Panc1 (cell line): ENCODE results near the gene SMIM21. TPM values are rescaled to one million over a fixed set of nuclear protein-coding genes. Genes with fewer than 3 reads are reported as not detected.

Source experiments
- ATAC-seq: fragments of 200-7000 bp; cut with Tn5 transposase; 2 replicates; pipeline ENCODE4 v1.9.1; 2020; ENCODE audit warnings: mild to moderate bottlenecking, moderate library complexity
- BruUV-seq: library from RNA; stranded (reverse); fragments of 400-500 nt; replicated peaks from 2 replicates; lab custom pipeline; 2021; lab: Mats Ljungman, UMichigan
- CTCF ChIA-PET: fragments of 300-600 bp; sonication (Branson Sonifier 250); formaldehyde crosslinking; loops from one replicate; lab custom pipeline; 2022; ENCODE audit warnings: antibody characterized with exemption; lab: Charles Lee
- POLR2A ChIA-PET: fragments of 300-600 bp; sonication (Branson Sonifier 250); formaldehyde crosslinking; loops from one replicate; lab custom pipeline; 2022; ENCODE audit warnings: antibody characterized with exemption; lab: Charles Lee
- DNase-seq: peaks from one replicate; pipeline ENCODE4 v3.0.0-alpha.2; 2010; ENCODE audit warnings: low read depth, low spot score
- H3K27ac ChIP-seq: 2 replicates; pipeline ENCODE4 v1.5.1; 2011; ENCODE audit warnings: mild to moderate bottlenecking, low read length, inconsistent platforms
- H3K27me3 ChIP-seq: fragments of 200-500 bp; sonication (Bioruptor generic); 2 replicates; pipeline ENCODE4 v1.6.0; 2014; ENCODE audit warnings: low read length, inconsistent platforms; ENCODE audit not compliant: control insufficient read depth, insufficient read depth
- H3K36me3 ChIP-seq: fragments of 200-500 bp; sonication (Bioruptor generic); 2 replicates; pipeline ENCODE4 v1.5.1; 2014; ENCODE audit warnings: inconsistent platforms, mild to moderate bottlenecking, low read length, moderate library complexity; ENCODE audit not compliant: control insufficient read depth, insufficient read depth
- H3K4me1 ChIP-seq: 2 replicates; pipeline ENCODE4 v1.5.1; 2011; ENCODE audit warnings: inconsistent platforms, mild to moderate bottlenecking, low read length, moderate library complexity; ENCODE audit not compliant: control insufficient read depth, insufficient read depth
- H3K4me3 ChIP-seq, 2 experiments: 2 replicates each; pipeline ENCODE4 v1.5.1; 2011 to 2012; ENCODE audit warnings: low read depth in 2 of 2, low read length in 2 of 2, mild to moderate bottlenecking in 2 of 2, inconsistent platforms in 1 of 2, moderate library complexity in 1 of 2
- H3K9me3 ChIP-seq: fragments of 200-500 bp; sonication (Bioruptor generic); 2 replicates; pipeline ENCODE4 v1.5.1; 2014; ENCODE audit warnings: low read depth, mild to moderate bottlenecking, inconsistent platforms, low read length, moderate library complexity; ENCODE audit not compliant: control insufficient read depth, insufficient read depth
- CTCF ChIP-seq: fragments of 450-650 bp; IDR thresholded peaks from 2 replicates; pipeline ENCODE4 v1.5.1; 2017; ENCODE audit warnings: mild to moderate bottlenecking
- POLR2AphosphoS5 ChIP-seq: IDR thresholded peaks from 2 replicates; pipeline ENCODE4 v1.6.1; 2012; ENCODE audit warnings: mild to moderate bottlenecking, low read depth, low read length, moderate library complexity
- REST ChIP-seq, 2 experiments: IDR thresholded peaks; 2 replicates each; pipeline ENCODE4 v1.6.1; 2011 to 2012; ENCODE audit warnings: low read depth in 2 of 2, control low read depth in 1 of 2, low read length in 1 of 2, mild to moderate bottlenecking in 1 of 2, moderate library complexity in 1 of 2; ENCODE audit not compliant: insufficient read depth in 1 of 2
- SIN3A ChIP-seq: IDR thresholded peaks from 2 replicates; pipeline ENCODE4 v1.6.1; 2012; ENCODE audit warnings: low read depth, mild to moderate bottlenecking, low read length, moderate library complexity, borderline replicate concordance; ENCODE audit not compliant: insufficient read depth
- TCF7L2 ChIP-seq: IDR thresholded peaks from 2 replicates; pipeline ENCODE4 v1.6.1; 2011; ENCODE audit warnings: mild to moderate bottlenecking, low read depth, low read length, inconsistent platforms
- in situ Hi-C: cut with HindIII; loops from 2 replicates; pipeline ENCODE4 v1.10.0; 2016; ENCODE audit warnings: low sequenced_read_pairs, low pct_unique_long_range_greater_than_20kb
- intact Hi-C: fragments of 100-400 bp; cut with micrococcal nuclease; formaldehyde crosslinking; loops from one replicate; pipeline ENCODE4 v1.10.0; 2022; ENCODE audit not compliant: unreplicated experiment
- total RNA-seq: library from RNA; stranded (reverse); gene quantifications from one replicate; pipeline ENCODE4 v1.2.1, GENCODE V29; 2021; ENCODE audit not compliant: unreplicated experiment

Gene SMIM21
- total RNA-seq, 1 experiment from 2014 or later: not detected

GRCh38 chr18:75429975-75430374, 2.5 kb upstream of the SMIM21 start:
- H3K27me3 ChIP-seq: peaks cover 12% of the 10 kb centered on the region; the same call in 1 of the 2 replicates
- no TSS peak for BruUV-seq
- CTCF ChIA-PET: no interaction called here

DNA sequence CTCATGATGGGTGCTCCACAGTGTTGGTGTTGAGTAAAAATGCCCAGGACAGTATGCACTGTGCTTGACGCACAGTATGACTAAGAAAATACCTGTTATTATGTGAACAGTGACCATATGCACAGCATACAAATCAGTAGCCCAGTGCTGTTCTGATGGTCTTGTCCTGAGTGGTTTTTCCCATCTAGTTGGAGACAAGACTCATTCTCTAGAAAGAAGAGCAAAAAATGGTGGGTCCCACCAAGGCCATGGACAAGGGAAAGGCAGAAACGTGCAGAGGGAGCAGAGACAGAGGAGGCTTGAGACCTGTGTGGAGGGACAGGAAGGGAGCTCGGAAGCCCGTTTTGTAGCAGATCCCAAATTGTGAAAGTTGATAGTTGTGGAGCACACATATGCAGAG, 987 bp upstream of the SMIM21 start:
- H3K9me3 ChIP-seq: no peaks in the 10 kb centered on the region
- POLR2A ChIA-PET: no interaction called here
- no peak for TF ChIP-seq TCF7L2
- TF ChIP-seq REST (IDR thresholded peaks at IDR 0.05; ENCODE audit: insufficient read depth in 1 of 2, low read depth in 2 of 2, low read length in 1 of 2): no peak
- no peak for TF ChIP-seq POLR2AphosphoS5
- no peak for TF ChIP-seq SIN3A
- no peak for TF ChIP-seq CTCF
- H3K4me3 ChIP-seq: no peak overlapping the region
- DNase-seq (no peak), ATAC-seq (no peak)
- H3K27ac ChIP-seq: no peak overlapping the region
- H3K36me3 ChIP-seq: no peaks in the 10 kb centered on the region
- in situ Hi-C loops (no loop called here), intact Hi-C loops (no loop called here)
- peaks cover 5% of the 10 kb centered on the region; the same call in 1 of the 2 replicates for H3K27me3 ChIP-seq
- BruUV-seq: no TSS peak
- CTCF ChIA-PET: interaction anchor here (0.7 kb wide), 1 partner anchor 101 kb away, joined by 3 read pairs; no protein-coding TSS in a partner anchor
- H3K4me1 ChIP-seq: no peaks in the 10 kb centered on the region

More at GRCh38 chr18:75429975-75430374, 2.5 kb upstream of the SMIM21 start:
- H3K4me1 ChIP-seq: no peaks in the 10 kb centered on the region
- no peak for DNase-seq
- intact Hi-C loops (no loop called here), in situ Hi-C loops (no loop called here)
- H3K27ac ChIP-seq: no peak overlapping the region
- ATAC-seq: no peak
- H3K36me3 ChIP-seq: no peaks in the 10 kb centered on the region
- H3K9me3 ChIP-seq: no peaks in the 10 kb centered on the region
- TF ChIP-seq REST (IDR thresholded peaks at IDR 0.05; ENCODE audit: insufficient read depth in 1 of 2, low read depth in 2 of 2, low read length in 1 of 2) (no peak), CTCF (no peak), TCF7L2 (no peak), SIN3A (no peak), POLR2AphosphoS5 (no peak)
- no peak overlapping the region for H3K4me3 ChIP-seq
- POLR2A ChIA-PET: no interaction called here
